Measurements from ENCODE around the gene P2RX3.

P2RX3 gene

DNA sequence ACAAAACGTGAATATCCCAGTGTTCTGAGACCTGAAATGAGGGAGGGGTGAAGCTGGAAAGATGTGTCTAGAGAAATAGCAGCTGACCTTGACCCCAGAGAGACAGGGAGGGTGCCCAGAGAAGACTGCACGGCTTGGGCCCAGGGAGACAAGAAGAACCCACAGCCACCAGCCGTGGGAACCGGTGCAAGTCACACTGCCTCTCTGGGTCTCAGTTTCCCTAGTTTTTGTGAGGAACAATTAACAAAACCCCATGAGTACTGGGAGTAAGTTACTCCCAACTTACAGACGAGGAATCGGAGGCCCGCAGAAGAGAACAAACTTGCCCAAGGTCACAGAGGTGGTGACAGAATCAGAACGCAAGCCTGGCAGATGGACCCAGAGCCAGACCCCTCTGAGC lies 32.6 kb upstream of the P2RX3 start:
- Histone ChIP-seq H3K9me3 (ENCODE audit: low read length) (peaks cover under 1% of the 10 kb centered on the region), H2AFZ (ENCODE audit: low read depth, low read length) (no peak overlapping the region), H3K4me1 (ENCODE audit: insufficient read depth, low read length) (no peaks in the 10 kb centered on the region), H3K4me3 (ENCODE audit: low read length) (no peak overlapping the region), H3K27me3 (ENCODE audit: insufficient read depth, low read length) (no peaks in the 10 kb centered on the region), H3K36me3 (ENCODE audit: insufficient read depth, low read length) (peaks cover 68% of the 10 kb centered on the region)

DNA sequence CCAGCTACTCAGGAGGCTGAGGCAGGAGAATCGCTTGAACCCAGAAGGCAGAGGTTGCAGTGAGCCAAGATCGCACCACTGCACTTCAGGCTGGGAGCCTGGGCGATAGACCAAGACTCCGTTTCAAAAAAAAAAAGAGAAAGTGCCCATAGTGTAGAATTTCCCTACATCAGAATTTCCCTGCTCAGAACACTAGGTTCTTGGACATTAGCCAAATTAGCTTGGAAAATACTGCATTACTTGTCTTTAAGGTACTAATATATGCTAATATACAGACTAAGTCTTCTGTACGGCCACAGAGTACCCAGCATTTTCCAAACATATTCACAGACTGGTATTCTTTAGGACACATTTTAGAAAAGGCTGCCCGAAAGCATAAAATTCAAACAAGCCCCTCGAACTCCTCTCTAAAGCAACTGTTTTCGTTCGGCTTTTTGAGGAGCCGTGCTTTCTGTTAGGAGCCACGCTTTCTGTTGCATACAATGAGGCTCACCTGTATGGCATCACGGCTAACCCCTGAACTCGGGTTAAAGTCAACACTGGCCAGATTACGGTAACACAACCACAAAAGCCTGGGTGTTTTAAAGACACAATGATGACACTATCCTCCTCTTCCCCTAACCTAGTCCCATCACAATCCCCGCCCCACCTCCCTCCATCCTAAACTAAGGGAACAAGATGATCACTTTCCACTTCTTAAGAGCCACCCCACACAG lies 31.8 kb upstream of the P2RX3 start:
- H3K36me3 ChIP-seq (ENCODE audit: insufficient read depth, low read length) = peaks cover 65% of the 10 kb centered on the region
- no peaks in the 10 kb centered on the region for H3K4me1 ChIP-seq (ENCODE audit: insufficient read depth, low read length)
- H3K27me3 ChIP-seq (ENCODE audit: insufficient read depth, low read length) = no peaks in the 10 kb centered on the region
- H3K4me3 ChIP-seq (ENCODE audit: low read length) = no peak overlapping the region
- H3K9me3 ChIP-seq (ENCODE audit: low read length) = no peaks in the 10 kb centered on the region
- no peak overlapping the region for H2AFZ ChIP-seq (ENCODE audit: low read depth, low read length)

DNA sequence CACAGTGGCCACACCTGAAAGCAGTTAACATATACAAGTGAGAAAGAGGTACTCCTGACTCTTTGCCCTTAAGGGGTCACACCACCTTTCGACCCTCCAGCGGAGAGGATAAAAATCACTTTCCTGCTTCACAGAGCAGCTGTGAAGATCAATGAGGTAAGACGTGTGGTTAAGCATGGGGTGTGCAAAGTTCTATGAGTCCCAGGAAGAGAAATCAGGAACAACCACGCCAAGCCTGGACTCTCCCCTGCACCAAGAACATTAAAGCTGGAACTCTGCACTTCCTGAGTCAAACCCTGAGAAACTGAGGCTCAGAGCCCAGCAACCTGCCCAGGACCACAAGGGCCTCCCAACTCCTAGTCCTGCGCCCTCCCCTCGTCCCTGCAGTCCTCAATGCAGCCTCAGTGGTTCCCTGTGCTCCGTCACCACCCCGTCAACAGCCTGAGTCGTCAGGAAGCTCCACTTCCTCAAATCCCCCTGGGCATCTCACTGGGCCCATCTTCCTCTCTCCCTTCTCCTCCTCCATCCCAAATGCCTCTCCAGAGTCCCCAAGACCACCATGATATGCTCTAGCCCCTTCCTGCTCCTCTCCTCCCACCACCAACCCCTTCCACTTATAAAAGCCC lies 31.1 kb upstream of the P2RX3 start:
- H2AFZ ChIP-seq (ENCODE audit: low read depth, low read length) = no peak overlapping the region
- no peaks in the 10 kb centered on the region for H3K27me3 ChIP-seq (ENCODE audit: insufficient read depth, low read length)
- peaks cover 64% of the 10 kb centered on the region for H3K36me3 ChIP-seq (ENCODE audit: insufficient read depth, low read length)
- no peak overlapping the region for H3K4me3 ChIP-seq (ENCODE audit: low read length)
- H3K9me3 ChIP-seq (ENCODE audit: low read length) = no peaks in the 10 kb centered on the region
- no peaks in the 10 kb centered on the region for H3K4me1 ChIP-seq (ENCODE audit: insufficient read depth, low read length)

DNA sequence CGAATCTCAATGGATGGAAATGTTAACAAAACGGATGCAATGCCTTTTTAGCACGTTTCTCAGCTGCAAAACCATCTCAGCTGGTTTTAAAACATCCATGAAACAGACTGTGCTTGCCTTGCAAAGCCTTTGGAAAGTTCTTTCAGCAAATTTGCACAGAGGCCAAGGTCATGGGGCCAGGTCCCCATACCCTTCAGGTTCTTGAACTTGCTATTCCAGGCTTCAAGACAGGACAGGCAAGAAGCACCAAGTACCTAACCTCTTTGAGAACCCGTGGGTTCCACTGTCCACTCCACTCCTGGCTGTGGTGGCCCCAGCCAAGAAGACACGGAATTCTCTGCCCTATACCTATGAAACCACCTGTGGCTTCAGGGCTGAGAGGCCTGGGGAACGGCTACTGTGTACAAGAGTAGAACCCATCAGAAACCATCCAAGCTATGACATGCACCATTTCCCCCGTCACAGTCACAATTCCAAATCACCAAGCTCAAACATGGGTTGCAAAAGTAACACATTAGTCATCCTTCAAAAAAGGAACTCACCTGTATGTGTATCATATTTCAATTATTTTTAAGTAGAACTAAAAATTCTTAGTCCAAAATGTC lies 30.4 kb upstream of the P2RX3 start:
- peaks cover 65% of the 10 kb centered on the region for H3K36me3 ChIP-seq (ENCODE audit: insufficient read depth, low read length)
- H3K4me1 ChIP-seq (ENCODE audit: insufficient read depth, low read length) = no peaks in the 10 kb centered on the region
- H3K9me3 ChIP-seq (ENCODE audit: low read length) = no peaks in the 10 kb centered on the region
- H2AFZ ChIP-seq (ENCODE audit: low read depth, low read length) = no peak overlapping the region
- H3K4me3 ChIP-seq (ENCODE audit: low read length) = no peak overlapping the region
- no peaks in the 10 kb centered on the region for H3K27me3 ChIP-seq (ENCODE audit: insufficient read depth, low read length)

DNA sequence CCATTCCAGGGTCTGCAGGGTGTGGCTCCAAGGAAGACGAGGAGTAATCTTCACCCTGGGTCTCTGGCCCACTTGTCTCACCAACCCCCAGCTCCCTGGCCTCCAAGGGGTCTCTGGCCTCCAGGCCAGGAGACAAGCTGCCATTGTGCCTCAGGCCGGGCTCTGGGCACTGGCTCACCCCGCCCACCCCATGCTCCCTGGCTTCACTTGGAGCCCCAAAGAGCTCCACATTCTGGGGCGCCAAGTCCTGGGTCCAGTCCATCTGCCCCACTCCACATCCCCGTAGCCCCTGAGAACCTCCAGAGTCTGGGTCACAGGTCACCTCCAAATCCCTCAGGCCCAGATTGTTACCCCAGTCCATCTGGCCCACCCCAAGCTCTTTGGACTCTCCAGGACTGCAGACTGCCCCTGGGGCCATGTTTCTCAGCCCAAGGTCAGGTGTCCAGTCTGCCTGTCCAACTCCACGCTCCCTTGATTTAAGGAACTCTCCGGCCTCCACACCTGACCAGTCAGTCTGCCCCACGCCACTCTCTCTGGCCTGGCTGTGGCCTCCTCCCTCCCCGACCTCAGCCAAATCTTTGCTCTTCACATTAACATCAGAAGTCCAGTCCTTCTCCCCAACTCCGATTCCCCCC lies 29.6 kb upstream of the P2RX3 start:
- Histone ChIP-seq H3K36me3 (ENCODE audit: insufficient read depth, low read length) (peaks cover 67% of the 10 kb centered on the region), H2AFZ (ENCODE audit: low read depth, low read length) (no peak overlapping the region), H3K9me3 (ENCODE audit: low read length) (no peaks in the 10 kb centered on the region), H3K27me3 (ENCODE audit: insufficient read depth, low read length) (no peaks in the 10 kb centered on the region), H3K4me1 (ENCODE audit: insufficient read depth, low read length) (no peaks in the 10 kb centered on the region), H3K4me3 (ENCODE audit: low read length) (no peak overlapping the region)

GRCh38 chr11:57309106-57310059 lies 28.8 kb upstream of the P2RX3 start:
- Histone ChIP-seq H3K27me3 (ENCODE audit: insufficient read depth, low read length) (no peaks in the 10 kb centered on the region), H3K4me3 (ENCODE audit: low read length) (no peak overlapping the region), H3K4me1 (ENCODE audit: insufficient read depth, low read length) (no peaks in the 10 kb centered on the region), H3K36me3 (ENCODE audit: insufficient read depth, low read length) (peaks cover 66% of the 10 kb centered on the region), H2AFZ (ENCODE audit: low read depth, low read length) (no peak overlapping the region), H3K9me3 (ENCODE audit: low read length) (no peaks in the 10 kb centered on the region)

- H3K9me3 ChIP-seq (ENCODE audit: low read length) = no peaks in the 10 kb centered on the region
- H3K36me3 ChIP-seq (ENCODE audit: insufficient read depth, low read length) = peaks cover 71% of the 10 kb centered on the region
- peaks cover 5% of the 10 kb centered on the region for H3K4me1 ChIP-seq (ENCODE audit: insufficient read depth, low read length)
- H2AFZ ChIP-seq (ENCODE audit: low read depth, low read length) = no peak overlapping the region
- no peaks in the 10 kb centered on the region for H3K27me3 ChIP-seq (ENCODE audit: insufficient read depth, low read length)
- H3K4me3 ChIP-seq (ENCODE audit: low read length) = no peak overlapping the region
These were observed 28.1 kb upstream of the P2RX3 start for GRCh38 chr11:57310091-57310490.

DNA sequence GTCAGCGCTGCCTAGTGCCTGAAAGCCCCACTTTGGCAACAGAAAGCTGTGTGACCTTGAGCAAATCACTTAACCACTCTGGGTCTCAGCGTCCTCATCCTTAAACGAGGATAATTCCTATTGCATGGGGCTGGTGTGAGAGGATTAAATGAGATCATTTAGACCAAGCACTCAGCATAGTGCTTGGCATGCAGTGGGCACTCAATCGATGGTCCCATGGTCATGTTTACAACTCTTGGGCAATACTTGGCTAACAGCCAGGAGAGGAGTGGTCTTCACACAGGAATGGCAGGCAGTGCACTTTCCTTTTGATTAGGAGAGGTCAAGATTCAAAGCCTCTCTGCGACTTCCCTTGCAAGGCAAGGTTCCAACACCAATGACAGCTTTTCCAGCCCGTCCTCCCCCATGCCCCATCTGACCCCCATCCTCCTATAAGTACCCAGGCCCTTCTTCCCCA lies 27.5 kb upstream of the P2RX3 start:
- Histone ChIP-seq H3K27me3 (ENCODE audit: insufficient read depth, low read length) (no peaks in the 10 kb centered on the region), H3K36me3 (ENCODE audit: insufficient read depth, low read length) (peaks cover 71% of the 10 kb centered on the region), H3K4me1 (ENCODE audit: insufficient read depth, low read length) (peaks cover 10% of the 10 kb centered on the region), H3K9me3 (ENCODE audit: low read length) (no peaks in the 10 kb centered on the region), H2AFZ (ENCODE audit: low read depth, low read length) (no peak overlapping the region), H3K4me3 (ENCODE audit: low read length) (no peak overlapping the region)

DNA sequence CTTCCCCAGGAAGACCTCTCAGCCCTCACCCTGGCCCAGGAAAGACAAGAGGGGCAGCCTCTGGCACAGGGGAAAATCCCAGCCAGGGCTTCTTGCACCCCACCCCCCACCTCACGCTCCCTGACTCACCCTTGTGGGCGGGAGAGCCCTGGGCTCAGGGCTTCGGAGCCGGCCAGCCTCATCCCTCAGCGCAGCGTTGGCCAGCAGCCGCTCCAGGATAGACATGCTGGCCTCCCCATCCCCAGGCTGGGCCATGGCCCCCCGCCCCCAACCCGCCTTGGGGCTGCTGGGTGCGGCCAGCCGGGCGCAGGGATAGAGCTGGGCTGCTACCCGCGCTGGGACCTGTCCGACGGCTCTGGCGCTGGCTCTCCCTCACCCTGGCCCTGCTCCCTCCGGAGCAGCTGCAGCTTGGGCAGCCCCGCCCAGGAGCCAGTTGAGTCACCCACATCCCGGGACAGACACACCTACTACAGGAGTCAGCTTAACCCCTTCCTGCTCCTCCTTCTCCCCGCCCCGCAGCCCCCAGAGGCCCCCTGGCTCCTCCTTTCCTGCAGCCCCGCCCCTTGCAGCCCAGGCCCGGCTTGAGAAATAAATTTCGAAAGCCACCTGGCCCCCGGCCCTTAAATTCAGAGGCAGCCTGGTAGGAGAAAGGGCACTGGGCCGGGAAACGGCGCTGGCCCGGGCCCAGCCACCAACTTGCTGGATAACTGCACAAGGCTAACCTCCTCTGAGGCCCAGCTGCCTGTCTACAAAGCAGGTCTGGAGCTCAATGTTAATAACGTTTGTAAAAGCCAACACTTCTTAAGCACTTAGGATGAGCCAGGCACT lies 26.8 kb upstream of the P2RX3 start:
- peaks cover 17% of the 10 kb centered on the region for H3K4me1 ChIP-seq (ENCODE audit: insufficient read depth, low read length)
- H3K27me3 ChIP-seq (ENCODE audit: insufficient read depth, low read length) = no peaks in the 10 kb centered on the region
- H3K4me3 ChIP-seq (ENCODE audit: low read length) = no peak overlapping the region
- H2AFZ ChIP-seq (ENCODE audit: low read depth, low read length) = no peak overlapping the region
- H3K9me3 ChIP-seq (ENCODE audit: low read length) = no peaks in the 10 kb centered on the region
- H3K36me3 ChIP-seq (ENCODE audit: insufficient read depth, low read length) = peaks cover 77% of the 10 kb centered on the region

GRCh38 chr11:57312511-57313021 lies 25.6 kb upstream of the P2RX3 start:
- H3K4me1 ChIP-seq (ENCODE audit: insufficient read depth, low read length) = peaks cover 22% of the 10 kb centered on the region
- H3K36me3 ChIP-seq (ENCODE audit: insufficient read depth, low read length) = peaks cover 85% of the 10 kb centered on the region

GRCh38 chr11:57313071-57313787 lies 24.9 kb upstream of the P2RX3 start:
- H3K36me3 ChIP-seq (ENCODE audit: insufficient read depth, low read length) = peaks cover 89% of the 10 kb centered on the region
- no peaks in the 10 kb centered on the region for H3K9me3 ChIP-seq (ENCODE audit: low read length)
- peaks cover 22% of the 10 kb centered on the region for H3K4me1 ChIP-seq (ENCODE audit: insufficient read depth, low read length)
- no peak overlapping the region for H3K4me3 ChIP-seq (ENCODE audit: low read length)
- H2AFZ ChIP-seq (ENCODE audit: low read depth, low read length) = no peak overlapping the region
- H3K27me3 ChIP-seq (ENCODE audit: insufficient read depth, low read length) = no peaks in the 10 kb centered on the region

More at GRCh38 chr11:57312511-57313021, 25.6 kb upstream of the P2RX3 start:
- Histone ChIP-seq H2AFZ (ENCODE audit: low read depth, low read length) (no peak overlapping the region), H3K4me3 (ENCODE audit: low read length) (no peak overlapping the region), H3K27me3 (ENCODE audit: insufficient read depth, low read length) (no peaks in the 10 kb centered on the region), H3K9me3 (ENCODE audit: low read length) (no peaks in the 10 kb centered on the region)

Data from neuron (in vitro differentiated cells).